GM23338 (cell line): ENCODE data around the gene TRPV5. TPM values are rescaled to one million over a fixed set of nuclear protein-coding genes. Genes with fewer than 3 reads are reported as not detected.

Experiments used
- ATAC-seq: fragments of 200-7000 bp; cut with Tn5 transposase; 3 replicates; pipeline ENCODE4 v1.9.1; 2020
- DNase-seq: peaks from one replicate; pipeline ENCODE4 v3.0.0-alpha.2; 2015; ENCODE audit warnings: low spot score
- H2AFZ ChIP-seq: fragments of 200-600 bp; sonication (generic); 2 replicates; pipeline ENCODE4 v1.8.0; 2016; ENCODE audit warnings: antibody characterized with exemption, mild to moderate bottlenecking, moderate library complexity
- H3F3A ChIP-seq: fragments of 200-600 bp; sonication (generic); replicated peaks from 2 replicates; pipeline ENCODE4 v1.8.0; 2017; ENCODE audit warnings: antibody characterized with exemption, mixed run types, low read depth
- H3K27ac ChIP-seq: fragments of 200-600 bp; sonication (generic); 2 replicates; pipeline ENCODE4 v1.6.1; 2016; ENCODE audit warnings: low read depth
- H3K27me3 ChIP-seq: fragments of 200-600 bp; sonication (generic); 2 replicates; pipeline ENCODE4 v1.8.0; 2016; ENCODE audit warnings: mild to moderate bottlenecking, mixed run types, moderate library complexity; ENCODE audit not compliant: insufficient read depth
- H3K36me3 ChIP-seq: fragments of 200-600 bp; sonication (generic); 2 replicates; pipeline ENCODE4 v1.8.0; 2016; ENCODE audit warnings: mild to moderate bottlenecking; ENCODE audit not compliant: insufficient read depth
- H3K4me1 ChIP-seq: fragments of 200-600 bp; sonication (generic); 2 replicates; pipeline ENCODE4 v1.8.0; 2016; ENCODE audit warnings: mild to moderate bottlenecking, moderate library complexity; ENCODE audit not compliant: insufficient read depth
- H3K4me2 ChIP-seq: fragments of 200-600 bp; sonication (generic); 2 replicates; pipeline ENCODE4 v1.7.1; 2017; ENCODE audit warnings: mixed run types
- H3K4me3 ChIP-seq: fragments of 200-600 bp; sonication (generic); 2 replicates; pipeline ENCODE4 v1.6.1; 2016; ENCODE audit warnings: mixed run types
- H3K79me2 ChIP-seq: fragments of 200-600 bp; sonication (generic); replicated peaks from 2 replicates; pipeline ENCODE4 v1.8.0; 2017; ENCODE audit warnings: mild to moderate bottlenecking; ENCODE audit not compliant: insufficient read depth
- H3K9me2 ChIP-seq: fragments of 200-600 bp; sonication (generic); 2 replicates; pipeline ENCODE4 v1.8.0; 2017; ENCODE audit not compliant: insufficient read depth
- H4K20me1 ChIP-seq: fragments of 200-600 bp; sonication (generic); replicated peaks from 2 replicates; pipeline ENCODE4 v1.8.0; 2017; ENCODE audit warnings: mild to moderate bottlenecking; ENCODE audit not compliant: insufficient read depth
- H3K27ac Mint-ChIP-seq: 2 replicates; pipeline ENCODE4 v1.8.0; 2020; ENCODE audit warnings: inconsistent platforms, mild to moderate bottlenecking, moderate library complexity, mixed read lengths
- H3K27me3 Mint-ChIP-seq: 3 replicates; pipeline ENCODE4 v1.8.0; 2022; ENCODE audit warnings: low read depth, mild to moderate bottlenecking, moderate library complexity, mixed read lengths, inconsistent platforms; ENCODE audit not compliant: insufficient read depth, poor library complexity
- H3K36me3 Mint-ChIP-seq: 3 replicates; pipeline ENCODE4 v1.8.0; 2021; ENCODE audit warnings: low read depth, mild to moderate bottlenecking, inconsistent platforms, moderate library complexity, mixed read lengths
- H3K4me1 Mint-ChIP-seq: 3 replicates; pipeline ENCODE4 v1.8.0; 2020; ENCODE audit warnings: mild to moderate bottlenecking, inconsistent platforms, mixed read lengths
- H3K4me3 Mint-ChIP-seq: 3 replicates; pipeline ENCODE4 v1.8.0; 2021; ENCODE audit warnings: moderate library complexity, mild to moderate bottlenecking, inconsistent platforms, mixed read lengths
- H3K9me3 Mint-ChIP-seq: 3 replicates; pipeline ENCODE4 v1.8.0; 2020; ENCODE audit warnings: moderate library complexity, mild to moderate bottlenecking, inconsistent platforms, mixed read lengths
- CREB1 ChIP-seq: fragments of 250-450 bp; sonication (Bioruptor Pico); IDR thresholded peaks from 2 replicates; pipeline ENCODE4 v1.5.0; 2020; ENCODE audit warnings: low read depth, mild to moderate bottlenecking, moderate library complexity
- CTCF ChIP-seq, 2 experiments: fragments of 200-600 bp in 1 of 2; sonication (generic) in 1 of 2; conservative IDR thresholded peaks; 2 replicates each; pipeline versions ENCODE4 v1.5.1 to v1.6.1; 2016 to 2017; ENCODE audit warnings: antibody characterized with exemption in 2 of 2, low read depth in 2 of 2, mild to moderate bottlenecking in 2 of 2, moderate library complexity in 1 of 2
- EZH2 ChIP-seq: fragments of 200-600 bp; sonication (generic); IDR thresholded peaks from one replicate; pipeline ENCODE4 v1.8.0; 2017; ENCODE audit warnings: antibody characterized with exemption, mild to moderate bottlenecking, low read depth; ENCODE audit not compliant: unreplicated experiment
- EZH2phosphoT487 ChIP-seq: fragments of 200-600 bp; sonication (generic); IDR thresholded peaks from one replicate; pipeline ENCODE4 v1.8.1; 2018; ENCODE audit warnings: antibody characterized with exemption; ENCODE audit not compliant: unreplicated experiment
- JUNB ChIP-seq: IDR thresholded peaks from one replicate; pipeline ENCODE4 v1.6.1; 2016; ENCODE audit warnings: antibody characterized with exemption; ENCODE audit not compliant: unreplicated experiment
- NANOG ChIP-seq: IDR thresholded peaks from 2 replicates; pipeline ENCODE4 v1.6.1; 2016; ENCODE audit warnings: antibody characterized with exemption, borderline replicate concordance
- POLR2AphosphoS5 ChIP-seq: IDR thresholded peaks from 2 replicates; pipeline ENCODE4 v1.6.1; 2016; ENCODE audit warnings: antibody characterized with exemption, low read depth
- REST ChIP-seq: IDR thresholded peaks from one replicate; pipeline ENCODE4 v1.6.1; 2018; ENCODE audit warnings: antibody characterized with exemption; ENCODE audit not compliant: unreplicated experiment
- STAT1 ChIP-seq: IDR thresholded peaks from one replicate; pipeline ENCODE4 v1.6.1; 2016; ENCODE audit warnings: antibody characterized with exemption; ENCODE audit not compliant: unreplicated experiment
- ZNF114 ChIP-seq: fragments of 250-450 bp; sonication (Bioruptor Pico); IDR thresholded peaks from 2 replicates; pipeline ENCODE4 v1.5.0; 2020; ENCODE audit warnings: mild to moderate bottlenecking, moderate library complexity
- ZNF331 ChIP-seq: fragments of 250-450 bp; sonication (Bioruptor Pico); IDR thresholded peaks from 2 replicates; pipeline ENCODE4 v1.5.0; 2020; ENCODE audit warnings: low read depth, mild to moderate bottlenecking, moderate library complexity
- ZNF462 ChIP-seq: fragments of 250-450 bp; sonication (Bioruptor Pico); IDR thresholded peaks from 2 replicates; pipeline ENCODE4 v1.5.0; 2020; ENCODE audit warnings: mild to moderate bottlenecking, moderate library complexity
- polyA plus RNA-seq: library from polyadenylated mRNA; unstranded; fragments of >200 nt; fragmentation: Nextera tagmentation; extraction: Ambion mirVana; gene quantifications from 2 replicates; pipeline ENCODE4 v1.2.1, GENCODE V29; 2016
- total RNA-seq: library from RNA; depleted of rRNA; stranded (reverse); fragments of >200 nt; shearing (Covaris generic); gene quantifications from 2 replicates; pipeline ENCODE4 v1.2.3, GENCODE V29; 2014

TRPV5 gene
- total and polyA plus RNA-seq, 2 experiments from 2014 or later: not detected

- H3K4me1 Mint-ChIP-seq: peaks cover 14% of the 10 kb centered on the region
- H3K27me3 Mint-ChIP-seq: peaks cover 6% of the 10 kb centered on the region
- peaks cover 12% of the 10 kb centered on the region; the same call in 1 of the 2 replicates for H3K9me2 ChIP-seq
- no peak overlapping the region for H3K4me3 ChIP-seq
- no peak overlapping the region for H2AFZ ChIP-seq
- H3K36me3 ChIP-seq: no peaks in the 10 kb centered on the region
- H3K79me2 ChIP-seq: no peaks in the 10 kb centered on the region
- no peak overlapping the region for H3K4me3 Mint-ChIP-seq
- H3K4me1 ChIP-seq: peaks cover 5% of the 10 kb centered on the region; the same call in 1 of the 2 replicates
- H4K20me1 ChIP-seq: no peaks in the 10 kb centered on the region
- no peak overlapping the region for H3K4me2 ChIP-seq
- no peaks in the 10 kb centered on the region for H3K27me3 ChIP-seq
- H3K36me3 Mint-ChIP-seq: peaks cover 4% of the 10 kb centered on the region; the same call in 1 of the 3 replicates
- TF ChIP-seq ZNF114 (CRISPR knock-in tag) (no peak), JUNB (no peak), CTCF (conservative IDR thresholded peaks at IDR 0.05; ENCODE audit: low read depth in 2 of 2) (no peak), EZH2phosphoT487 (no peak), ZNF331 (CRISPR knock-in tag) (no peak), STAT1 (no peak), POLR2AphosphoS5 (no peak), EZH2 (no peak), ZNF462 (no peak), NANOG (no peak), CREB1 (CRISPR knock-in tag) (no peak), REST (no peak)
- no peak for DNase-seq
- ATAC-seq: no peak
- no peak overlapping the region for H3K27ac ChIP-seq
- no peaks in the 10 kb centered on the region for H3K9me3 Mint-ChIP-seq
- no peak overlapping the region; the same call in 1 of the 2 replicates for H3K27ac Mint-ChIP-seq
- H3F3A ChIP-seq: no peaks in the 10 kb centered on the region
These were observed 31.1 kb upstream of the TRPV5 start for GRCh38 chr7:142964502-142965246.
